PFSK-1 (cell line): ENCODE measurements around the gene TBC1D24.

Experiments used
- FOXP2 ChIP-seq: optimal IDR thresholded peaks from 2 replicates; pipeline ENCODE3; 2011; ENCODE audit warnings: borderline replicate concordance, control low read depth, inconsistent platforms; ENCODE audit not compliant: insufficient read depth; ENCODE audit errors: extremely low read length, extremely low read depth
- POLR2AphosphoS5 ChIP-seq: IDR thresholded peaks from 2 replicates; pipeline ENCODE4 v1.6.1; 2012; ENCODE audit warnings: low read depth, mild to moderate bottlenecking, control low read depth, low read length, moderate library complexity
- REST ChIP-seq, 2 experiments: IDR thresholded peaks; 2 replicates each; pipeline versions ENCODE4 v1.6.1 to v1.8.0; 2011 to 2012; ENCODE audit warnings: low read depth in 2 of 2, low read length in 2 of 2, control low read depth in 1 of 2, inconsistent platforms in 1 of 2, mild to moderate bottlenecking in 1 of 2, moderate library complexity in 1 of 2; ENCODE audit not compliant: insufficient read depth in 1 of 2
- TAF1 ChIP-seq: IDR thresholded peaks from 2 replicates; pipeline ENCODE4 v1.6.1; 2012; ENCODE audit warnings: low read length, control low read depth, borderline replicate concordance; ENCODE audit not compliant: insufficient read depth

GRCh38 chr16:2489581-2489980 lies 14.7 kb downstream of the TBC1D24 start:
- no peak for TF ChIP-seq TAF1
- TF ChIP-seq POLR2AphosphoS5, result no peak
- no peak for TF ChIP-seq FOXP2
- TF ChIP-seq REST (IDR thresholded peaks at IDR 0.05; ENCODE audit: insufficient read depth in 1 of 2, low read depth in 2 of 2, low read length in 2 of 2), result no peak
